ENCODE measurements around the gene DAB2IP.

- TF ChIP-seq POLR2A (IDR thresholded peaks at IDR 0.05) = no peak
- TF ChIP-seq CTCF (IDR thresholded peaks at IDR 0.05) = no peak
These were observed 8.9 kb downstream of the DAB2IP start for GRCh38 chr9:121660367-121660766.

All from prostate gland (tissue), 2 donors.